IMR-90 (cell line): ENCODE results near the gene ANKLE2. TPM values are rescaled to one million over a fixed set of nuclear protein-coding genes. Genes with fewer than 3 reads are reported as not detected.

ENCODE experiments used
- ATAC-seq: fragments of 200-7000 bp; cut with Tn5 transposase; 2 replicates; pipeline ENCODE4 v1.9.1; 2020; ENCODE audit warnings: low read depth, mild to moderate bottlenecking, moderate library complexity
- BruUV-seq: library from RNA; stranded (reverse); fragments of 400-500 nt; replicated peaks from 2 replicates; lab custom pipeline; 2021; lab: Mats Ljungman, UMichigan
- CTCF ChIA-PET: fragments of 300-600 bp; formaldehyde crosslinking; extraction: SDS; loops from one replicate; lab custom pipeline; 2021; ENCODE audit warnings: antibody characterized with exemption; lab: Yijun Ruan, JAX
- POLR2A ChIA-PET: fragments of 300-600 bp; sonication (Branson Sonifier 250); formaldehyde crosslinking; loops from one replicate; lab custom pipeline; 2022; ENCODE audit warnings: antibody characterized with exemption; ENCODE audit not compliant: unreplicated experiment; lab: Charles Lee
- DNase-seq: peaks from one replicate; pipeline ENCODE4 v3.0.0; 2013
- H2AFZ ChIP-seq: replicated peaks from 2 replicates; pipeline ENCODE3; 2013; ENCODE audit warnings: low read length, mild to moderate bottlenecking; ENCODE audit not compliant: poor library complexity
- H2AK5ac ChIP-seq: 2 replicates; pipeline ENCODE4 v1.6.1; 2013; ENCODE audit warnings: low read depth, low read length, inconsistent platforms
- H2AK9ac ChIP-seq: replicated peaks from 2 replicates; pipeline ENCODE3; 2013; ENCODE audit warnings: mild to moderate bottlenecking, low read depth, low read length, moderate library complexity; ENCODE audit not compliant: poor library complexity
- H2BK120ac ChIP-seq: 2 replicates; pipeline ENCODE4 v1.6.1; 2013; ENCODE audit warnings: low read depth, low read length, inconsistent platforms
- H2BK15ac ChIP-seq: 3 replicates; pipeline ENCODE4 v1.6.1; 2013; ENCODE audit warnings: low read depth, low read length, inconsistent platforms
- H2BK20ac ChIP-seq: 2 replicates; pipeline ENCODE4 v1.6.1; 2013; ENCODE audit warnings: low read depth, mild to moderate bottlenecking, inconsistent platforms, low read length, moderate library complexity
- H2BK5ac ChIP-seq: 2 replicates; pipeline ENCODE4 v1.6.1; 2013; ENCODE audit warnings: mild to moderate bottlenecking, low read depth, low read length, inconsistent platforms; ENCODE audit not compliant: poor library complexity, severe bottlenecking
- H3K14ac ChIP-seq: replicated peaks from 2 replicates; pipeline ENCODE4 v1.6.1; 2013; ENCODE audit warnings: low read depth, low read length, inconsistent platforms
- H3K18ac ChIP-seq: 2 replicates; pipeline ENCODE4 v1.6.1; 2013; ENCODE audit warnings: low read depth, low read length, control low read depth
- H3K23ac ChIP-seq: 2 replicates; pipeline ENCODE4 v1.6.1; 2013; ENCODE audit warnings: low read depth, low read length, inconsistent platforms
- H3K27ac ChIP-seq: 2 replicates; pipeline ENCODE4 v1.5.1; 2013; ENCODE audit warnings: mild to moderate bottlenecking, control low read depth, low read length; ENCODE audit not compliant: insufficient read depth
- H3K27me3 ChIP-seq: 2 replicates; pipeline ENCODE4 v1.6.1; 2013; ENCODE audit warnings: low read length; ENCODE audit not compliant: control insufficient read depth, insufficient read depth
- H3K36me3 ChIP-seq: 2 replicates; pipeline ENCODE4 v1.6.1; 2013; ENCODE audit warnings: low read length, mixed read lengths; ENCODE audit not compliant: control insufficient read depth, insufficient read depth
- H3K4ac ChIP-seq: 2 replicates; pipeline ENCODE4 v1.6.1; 2013; ENCODE audit warnings: low read depth, low read length, inconsistent platforms
- H3K4me1 ChIP-seq: 2 replicates; pipeline ENCODE4 v1.6.1; 2013; ENCODE audit warnings: low read length, mixed read lengths; ENCODE audit not compliant: control insufficient read depth, insufficient read depth
- H3K4me2 ChIP-seq: 2 replicates; pipeline ENCODE4 v1.6.1; 2013; ENCODE audit warnings: low read depth, mild to moderate bottlenecking, control low read depth, low read length, moderate library complexity
- H3K4me3 ChIP-seq: 2 replicates; pipeline ENCODE4 v1.5.1; 2013; ENCODE audit warnings: low read depth, mild to moderate bottlenecking, control low read depth, low read length, moderate library complexity; ENCODE audit not compliant: insufficient read depth
- H3K56ac ChIP-seq: 2 replicates; pipeline ENCODE4 v1.6.1; 2013; ENCODE audit warnings: low read length, inconsistent platforms; ENCODE audit not compliant: insufficient read depth; ENCODE audit errors: extremely low read depth
- H3K79me1 ChIP-seq, 2 experiments: 2 replicates each; pipeline ENCODE4 v1.6.1; 2013; ENCODE audit warnings: low read length in 2 of 2, inconsistent platforms in 1 of 2, low read depth in 1 of 2
- H3K9ac ChIP-seq: 2 replicates; pipeline ENCODE4 v1.6.1; 2013; ENCODE audit warnings: low read depth, low read length, control low read depth
- H3K9me1 ChIP-seq: 2 replicates; pipeline ENCODE4 v1.6.1; 2013; ENCODE audit warnings: low read length, inconsistent platforms; ENCODE audit not compliant: insufficient read depth
- H3K9me3 ChIP-seq: 2 replicates; pipeline ENCODE4 v1.6.1; 2013; ENCODE audit warnings: low read length; ENCODE audit not compliant: control insufficient read depth, insufficient read depth
- H4K20me1 ChIP-seq: 2 replicates; pipeline ENCODE4 v1.6.1; 2013; ENCODE audit warnings: low read length, inconsistent platforms; ENCODE audit not compliant: insufficient read depth
- H4K5ac ChIP-seq: 2 replicates; pipeline ENCODE4 v1.6.1; 2013; ENCODE audit warnings: mild to moderate bottlenecking, low read depth, low read length, control low read depth
- H4K8ac ChIP-seq, 2 experiments: 2 replicates each; pipeline ENCODE4 v1.6.1; 2013; ENCODE audit warnings: low read depth in 2 of 2, low read length in 2 of 2, control low read depth in 1 of 2, inconsistent platforms in 1 of 2
- H4K91ac ChIP-seq: 2 replicates; pipeline ENCODE4 v1.6.1; 2013; ENCODE audit warnings: low read depth, low read length, inconsistent platforms; ENCODE audit not compliant: insufficient read depth
- CTCF ChIP-seq: conservative IDR thresholded peaks from 2 replicates; pipeline ENCODE4 v1.5.1; 2012; ENCODE audit warnings: mild to moderate bottlenecking, low read depth, low read length, improper control_type of control experiment
- NFE2L2 ChIP-seq: fragments of 150-350 bp; IDR thresholded peaks from 2 replicates; pipeline ENCODE4 v1.6.1; 2016; ENCODE audit warnings: low read depth, mild to moderate bottlenecking, low read length
- SMC3 ChIP-seq: fragments of 150-350 bp; IDR thresholded peaks from 2 replicates; pipeline ENCODE4 v1.6.1; 2016; ENCODE audit warnings: low read depth, mild to moderate bottlenecking, antibody characterized with exemption, low read length, moderate library complexity
- WGBS, 2 experiments: methylation state at CpG; one replicate each; pipeline versions ENCODE4 v1.1.5 to v1.1.7; 2013; ENCODE audit warnings: missing lambda C conversion rate in 2 of 2; ENCODE audit not compliant: insufficient read length in 1 of 2; ENCODE audit errors: extremely low coverage in 2 of 2; 5-methylcytosine and 5-hydroxymethylcytosine counted together
- dilution Hi-C: fragments of 300-500 bp; cut with HindIII; formaldehyde crosslinking; loops from one replicate; pipeline ENCODE4 v1.14.3; 2018; ENCODE audit warnings: low sequenced_read_pairs; ENCODE audit not compliant: unreplicated experiment
- in situ Hi-C: fragments of 300-500 bp; cut with MboI; formaldehyde crosslinking; loops from 3 replicates; pipeline ENCODE4 v1.14.3; 2019; ENCODE audit warnings: low sequenced_read_pairs, inconsistent platforms, mixed read lengths
- intact Hi-C: fragments of 100-400 bp; cut with micrococcal nuclease; formaldehyde crosslinking; loops from 2 replicates; pipeline ENCODE4 v1.10.0; 2022
- polyA plus RNA-seq, 3 experiments: library from polyadenylated mRNA; depleted of rRNA; stranded (reverse); fragments of >200 nt; gene quantifications; 2 replicates each; pipeline ENCODE4 v1.2.3, GENCODE V29; 2012; ENCODE audit warnings: low replicate concordance in 1 of 3
- total RNA-seq: library from RNA; depleted of rRNA; stranded (reverse); fragments of >200 nt; gene quantifications from 2 replicates; pipeline ENCODE4 v1.2.3, GENCODE V29; 2012

The ANKLE2 gene
- total and polyA plus RNA-seq, 2 of the 4 experiments (the other 2 are of a cell fraction) = 63.4 to 82.4 TPM

GRCh38 chr12:132718644-132719043 lies 43.0 kb downstream of the ANKLE2 start:
- DNase-seq (no peak), ATAC-seq (no peak)
- H3K56ac ChIP-seq = no peak overlapping the region
- H4K20me1 ChIP-seq = peaks cover 17% of the 10 kb centered on the region
- no peak overlapping the region for H3K18ac ChIP-seq
- peaks cover 17 to 38% of the 10 kb centered on the region in 2 experiments for H3K79me1 ChIP-seq
- H3K27ac ChIP-seq = no peak overlapping the region
- H2BK5ac ChIP-seq = no peak overlapping the region
- H2AK9ac ChIP-seq = no peak overlapping the region
- ChIA-PET POLR2A (no interaction called here), CTCF (no interaction called here)
- TF ChIP-seq CTCF (no peak), NFE2L2 (no peak), SMC3 (no peak)
- no peak overlapping the region for H2AFZ ChIP-seq
- no peak overlapping the region for H3K4me3 ChIP-seq
- no peak overlapping the region for H2BK15ac ChIP-seq
- no peaks in the 10 kb centered on the region for H3K9me1 ChIP-seq
- no peak overlapping the region for H3K23ac ChIP-seq
- BruUV-seq = no TSS peak
- H3K36me3 ChIP-seq = peaks cover 54% of the 10 kb centered on the region
- no peak overlapping the region for H2AK5ac ChIP-seq
- H3K4me1 ChIP-seq = no peaks in the 10 kb centered on the region
- H3K4me2 ChIP-seq = no peak overlapping the region
- in situ Hi-C loops (no loop called here), intact Hi-C loops (no loop called here), dilution Hi-C loops (no loop called here)
- H3K27me3 ChIP-seq = no peaks in the 10 kb centered on the region
- no peak overlapping the region for H3K9ac ChIP-seq
- no peak overlapping the region for H3K14ac ChIP-seq
- H3K9me3 ChIP-seq = no peaks in the 10 kb centered on the region
- H2BK120ac ChIP-seq = no peak overlapping the region
- H2BK20ac ChIP-seq = no peak overlapping the region
- no peak overlapping the region for H4K91ac ChIP-seq
- H4K5ac ChIP-seq = no peak overlapping the region
- no peak overlapping the region for H4K8ac ChIP-seq
- no peak overlapping the region for H3K4ac ChIP-seq
- 95% methylated on average over 9 of the region's 21 CpGs; no CpG with 5 or more reads in 1 of the 2 experiments for WGBS, 2 experiments
